OCI-LY3 (cell line): ENCODE data around the gene C9.

Experiments used
- H2AFZ ChIP-seq: fragments of 200-600, 300-600 bp; shearing (Covaris generic); 2 replicates; pipeline ENCODE4 v1.6.0; 2014; ENCODE audit warnings: antibody characterized with exemption, low read depth, low read length
- H3K27ac ChIP-seq: fragments of 200-600, 300-600 bp; sonication (generic); 2 replicates; pipeline ENCODE4 v1.5.1; 2014; ENCODE audit warnings: mild to moderate bottlenecking, low read length, moderate library complexity, mixed read lengths
- H3K27me3 ChIP-seq: fragments of 200-600, 300-600 bp; sonication (generic); 2 replicates; pipeline ENCODE4 v1.6.1; 2014; ENCODE audit warnings: low read depth, low read length, mixed read lengths
- H3K36me3 ChIP-seq: fragments of 200-600, 300-600 bp; sonication (generic); replicated peaks from 2 replicates; pipeline ENCODE3; 2014; ENCODE audit warnings: low read depth, low read length, mixed read lengths
- H3K4me1 ChIP-seq: fragments of 300-600, 200-600 bp; sonication (generic); 2 replicates; pipeline ENCODE4 v1.6.1; 2014; ENCODE audit warnings: low read length, mixed read lengths
- H3K4me2 ChIP-seq: fragments of 200-600, 300-600 bp; sonication (generic); 2 replicates; pipeline ENCODE4 v1.6.1; 2014; ENCODE audit warnings: low read length, mixed read lengths
- H3K4me3 ChIP-seq: fragments of 300-600, 200-600 bp; sonication (generic); 2 replicates; pipeline ENCODE4 v1.5.1; 2014; ENCODE audit warnings: antibody characterized with exemption, mild to moderate bottlenecking, low read length, moderate library complexity
- H3K79me2 ChIP-seq: fragments of 300-600, 200-600 bp; shearing (Covaris generic); 2 replicates; pipeline ENCODE4 v1.6.1; 2014; ENCODE audit warnings: mild to moderate bottlenecking, low read length, mixed read lengths
- H3K9ac ChIP-seq: fragments of 300-600, 200-600 bp; shearing (Covaris generic); 2 replicates; pipeline ENCODE4 v1.6.0; 2014; ENCODE audit warnings: mild to moderate bottlenecking, low read length, moderate library complexity
- H3K9me3 ChIP-seq: fragments of 200-600, 300-600 bp; shearing (Covaris generic); 2 replicates; pipeline ENCODE4 v1.6.1; 2014; ENCODE audit warnings: low read length, mixed read lengths; ENCODE audit not compliant: insufficient read depth
- H4K20me1 ChIP-seq: fragments of 200-600, 300-600 bp; sonication (generic); 2 replicates; pipeline ENCODE4 v1.6.1; 2016; ENCODE audit warnings: low read length, mixed read lengths; ENCODE audit not compliant: insufficient read depth
- EZH2phosphoT487 ChIP-seq: fragments of 200-600 bp; shearing (Covaris generic); IDR thresholded peaks from 2 replicates; pipeline ENCODE4 v1.6.1; 2018; ENCODE audit warnings: antibody characterized with exemption, mixed run types, low read depth
- TF ChIP-seq, protein P1 (sequence below): fragments of 200-600, 300-600 bp; sonication (generic); IDR thresholded peaks from 2 replicates; pipeline ENCODE4 v1.5.1; 2014; ENCODE audit warnings: antibody characterized with exemption, low read length, low read depth

C9 gene

GRCh38 chr5:39400713-39401578, 36.7 kb upstream of the C9 start:
- TF ChIP-seq, protein P1, sequence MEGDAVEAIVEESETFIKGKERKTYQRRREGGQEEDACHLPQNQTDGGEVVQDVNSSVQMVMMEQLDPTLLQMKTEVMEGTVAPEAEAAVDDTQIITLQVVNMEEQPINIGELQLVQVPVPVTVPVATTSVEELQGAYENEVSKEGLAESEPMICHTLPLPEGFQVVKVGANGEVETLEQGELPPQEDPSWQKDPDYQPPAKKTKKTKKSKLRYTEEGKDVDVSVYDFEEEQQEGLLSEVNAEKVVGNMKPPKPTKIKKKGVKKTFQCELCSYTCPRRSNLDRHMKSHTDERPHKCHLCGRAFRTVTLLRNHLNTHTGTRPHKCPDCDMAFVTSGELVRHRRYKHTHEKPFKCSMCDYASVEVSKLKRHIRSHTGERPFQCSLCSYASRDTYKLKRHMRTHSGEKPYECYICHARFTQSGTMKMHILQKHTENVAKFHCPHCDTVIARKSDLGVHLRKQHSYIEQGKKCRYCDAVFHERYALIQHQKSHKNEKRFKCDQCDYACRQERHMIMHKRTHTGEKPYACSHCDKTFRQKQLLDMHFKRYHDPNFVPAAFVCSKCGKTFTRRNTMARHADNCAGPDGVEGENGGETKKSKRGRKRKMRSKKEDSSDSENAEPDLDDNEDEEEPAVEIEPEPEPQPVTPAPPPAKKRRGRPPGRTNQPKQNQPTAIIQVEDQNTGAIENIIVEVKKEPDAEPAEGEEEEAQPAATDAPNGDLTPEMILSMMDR, result no peak
- no peak for TF ChIP-seq EZH2phosphoT487
- H3K9me3 ChIP-seq, result no peaks in the 10 kb centered on the region
- no peaks in the 10 kb centered on the region for H3K27me3 ChIP-seq
- no peaks in the 10 kb centered on the region for H3K79me2 ChIP-seq
- no peak overlapping the region for H3K4me2 ChIP-seq
- H2AFZ ChIP-seq, result no peak overlapping the region
- no peaks in the 10 kb centered on the region for H3K36me3 ChIP-seq
- no peak overlapping the region for H3K9ac ChIP-seq
- no peak overlapping the region for H3K27ac ChIP-seq
- no peaks in the 10 kb centered on the region for H4K20me1 ChIP-seq
- peaks cover 14% of the 10 kb centered on the region for H3K4me1 ChIP-seq
- H3K4me3 ChIP-seq, result no peak overlapping the region

DNA sequence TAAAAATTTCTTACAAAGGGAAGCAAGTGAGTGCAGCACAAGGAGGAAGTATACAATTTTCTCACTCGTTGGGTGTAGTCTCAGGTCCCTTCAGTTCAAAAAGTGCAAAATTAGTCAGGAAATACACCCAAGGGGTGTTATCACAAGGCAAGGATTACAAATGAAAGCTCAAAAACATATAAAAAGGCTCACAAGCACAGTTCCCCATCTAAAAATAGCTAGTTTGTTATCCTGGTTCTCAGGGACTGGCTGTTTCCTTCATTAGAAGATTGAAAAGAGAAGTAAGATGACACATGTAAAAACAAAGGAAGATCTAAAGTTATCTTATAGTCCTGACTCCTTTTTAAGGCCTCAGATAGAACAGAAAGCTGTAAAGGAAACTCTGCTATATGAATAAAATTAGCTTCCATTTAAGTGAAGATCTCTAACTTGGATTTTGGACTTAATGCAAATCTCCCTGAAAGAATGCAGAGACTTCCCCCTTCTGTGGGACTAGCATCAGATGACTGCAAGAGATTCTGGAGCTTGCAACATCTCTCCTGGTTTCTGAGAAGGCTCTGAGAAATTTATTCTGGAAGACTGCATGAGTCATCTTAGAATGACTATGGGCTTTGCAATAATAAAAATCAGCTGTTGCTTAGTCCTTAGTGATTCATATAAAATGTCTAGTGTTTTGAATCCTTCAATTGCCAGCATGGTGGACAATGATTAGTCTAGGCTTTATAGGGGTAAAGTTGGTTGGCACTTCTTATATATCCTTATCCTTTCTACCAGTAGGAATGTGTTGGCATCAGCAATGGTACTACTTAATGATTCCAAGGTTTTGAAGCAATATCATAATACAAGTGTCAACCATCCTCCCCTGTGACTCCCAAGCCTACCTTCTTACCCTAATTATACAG, 35.1 kb upstream of the C9 start:
- TF ChIP-seq, protein P1, result no peak
- no peak for TF ChIP-seq EZH2phosphoT487
- H3K4me2 ChIP-seq, result peak overlapping the region; percentile 37
- H3K36me3 ChIP-seq, result no peaks in the 10 kb centered on the region

DNA sequence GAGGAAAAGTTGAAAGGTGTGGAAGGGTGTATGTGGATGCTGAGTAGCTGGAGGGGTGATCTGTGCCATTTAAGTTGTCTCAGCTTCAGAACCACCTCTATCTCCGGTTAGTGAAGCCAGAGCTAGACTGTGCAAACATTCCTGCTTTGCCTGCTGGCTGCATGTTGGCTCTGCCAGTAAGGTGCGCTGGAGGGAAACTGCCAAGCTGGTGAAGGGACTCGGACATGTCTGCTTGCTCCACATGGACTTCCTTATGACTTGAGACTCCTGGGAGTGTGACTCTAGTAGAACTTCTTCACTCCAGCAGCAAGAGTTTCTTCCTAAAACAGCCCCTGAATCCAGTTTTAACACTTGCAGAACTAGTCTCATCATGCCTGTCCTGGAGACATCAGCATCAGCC, 32.5 kb upstream of the C9 start:
- Histone ChIP-seq H3K4me2 (no peak overlapping the region), H3K27ac (no peak overlapping the region), H3K9me3 (no peaks in the 10 kb centered on the region), H2AFZ (no peak overlapping the region), H3K4me3 (no peak overlapping the region), H3K4me1 (peaks cover 14% of the 10 kb centered on the region), H4K20me1 (no peaks in the 10 kb centered on the region), H3K9ac (no peak overlapping the region), H3K27me3 (no peaks in the 10 kb centered on the region), H3K79me2 (no peaks in the 10 kb centered on the region), H3K36me3 (no peaks in the 10 kb centered on the region)
- TF ChIP-seq, protein P1, result no peak
- no peak for TF ChIP-seq EZH2phosphoT487

More for the DNA sequence above, 35.1 kb upstream of the C9 start:
- peaks cover 14% of the 10 kb centered on the region for H3K4me1 ChIP-seq
- peak overlapping the region; percentile 72; the same call in 1 of the 2 replicates for H2AFZ ChIP-seq
- H3K27ac ChIP-seq, result peak overlapping the region; percentile 37
- H3K9me3 ChIP-seq, result no peaks in the 10 kb centered on the region
- no peaks in the 10 kb centered on the region for H4K20me1 ChIP-seq
- H3K79me2 ChIP-seq, result no peaks in the 10 kb centered on the region
- H3K4me3 ChIP-seq, result no peak overlapping the region
- no peaks in the 10 kb centered on the region for H3K27me3 ChIP-seq
- H3K9ac ChIP-seq, result no peak overlapping the region

DNA sequence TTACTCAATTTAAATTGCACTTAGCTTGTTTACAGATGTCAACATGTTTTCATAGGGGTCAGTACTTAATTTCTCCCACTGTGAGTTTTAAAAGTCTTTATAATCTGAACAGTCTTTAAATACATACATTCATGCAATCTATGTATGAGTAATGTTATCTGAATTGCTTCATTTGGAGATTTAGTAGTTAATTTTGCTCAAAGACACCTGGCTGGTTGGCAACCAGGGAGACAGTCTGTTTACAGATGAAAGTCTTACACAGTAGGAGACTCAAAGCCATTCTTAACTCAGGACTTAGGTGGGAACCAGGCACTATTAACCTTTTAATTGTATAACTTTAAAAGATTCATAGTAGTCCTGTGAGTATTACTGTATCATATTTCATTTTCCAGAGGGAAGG, 31.2 kb upstream of the C9 start:
- H3K4me2 ChIP-seq, result no peak overlapping the region
- no peak overlapping the region for H3K27ac ChIP-seq
- no peaks in the 10 kb centered on the region for H4K20me1 ChIP-seq
- H3K9me3 ChIP-seq, result no peaks in the 10 kb centered on the region
- no peaks in the 10 kb centered on the region for H3K27me3 ChIP-seq
- TF ChIP-seq, protein P1, result no peak
- TF ChIP-seq EZH2phosphoT487, result no peak
- H3K79me2 ChIP-seq, result no peaks in the 10 kb centered on the region
- no peak overlapping the region for H3K9ac ChIP-seq
- H3K4me3 ChIP-seq, result no peak overlapping the region
- H3K4me1 ChIP-seq, result peaks cover 14% of the 10 kb centered on the region
- no peaks in the 10 kb centered on the region for H3K36me3 ChIP-seq
- H2AFZ ChIP-seq, result no peak overlapping the region
